Sigmoid colon (tissue), 3 donors: ENCODE results near the gene IGDCC3.

ENCODE experiments used
- CTCF ChIP-seq, 4 experiments: fragments of 450-650 bp in 3 of 4; fragments of 200-600 bp in 1 of 4; IDR thresholded peaks; one replicate each; pipeline ENCODE4 v1.5.1; 2016 to 2019; ENCODE audit warnings: antibody characterized with exemption in 4 of 4, mild to moderate bottlenecking in 3 of 4, moderate library complexity in 2 of 4
- POLR2A ChIP-seq, 2 donors: fragments of 450-650 bp; IDR thresholded peaks; one replicate each; pipeline ENCODE4 v1.6.1; 2016; ENCODE audit warnings: antibody characterized with exemption in 2 of 2, mild to moderate bottlenecking in 2 of 2, moderate library complexity in 2 of 2

GRCh38 chr15:65409036-65409631 lies 31.3 kb upstream of the IGDCC3 start:
- TF ChIP-seq CTCF (IDR thresholded peaks at IDR 0.05) (no peak), POLR2A (IDR thresholded peaks at IDR 0.05) (no peak)
